NCI-H2196 (cell line): ENCODE results near the gene ZGPAT.

Source experiments
- DNase-seq: peaks from one replicate; lab custom pipeline; 2025; ENCODE audit not compliant: unreplicated experiment; lab: John Stamatoyannopoulos, UW

Gene ZGPAT

GRCh38 chr20:63732118-63733095 lies 24.6 kb downstream of the ZGPAT start:
- DNase-seq = no peak

DNA sequence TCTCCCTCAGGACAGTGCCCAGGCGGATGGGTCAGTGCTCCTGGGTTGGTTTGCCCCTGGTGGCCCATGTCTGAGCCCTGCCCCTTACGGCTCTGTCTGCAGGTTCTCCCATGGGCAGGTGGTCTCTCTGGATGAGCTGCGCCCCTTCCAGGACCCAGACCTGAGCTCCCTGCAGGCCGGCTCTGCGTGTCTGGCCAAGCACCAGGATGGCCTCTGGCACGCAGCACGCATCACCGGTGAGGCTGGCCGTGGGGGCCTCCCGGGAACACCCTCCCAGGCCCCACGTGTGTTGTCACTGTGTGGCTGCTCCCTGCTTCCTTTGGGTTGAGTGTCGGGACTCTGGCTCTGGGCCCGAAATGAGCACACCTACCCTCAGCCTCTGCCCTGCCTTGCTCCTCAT lies 25.3 kb downstream of the ZGPAT start:
- no peak for DNase-seq

DNA sequence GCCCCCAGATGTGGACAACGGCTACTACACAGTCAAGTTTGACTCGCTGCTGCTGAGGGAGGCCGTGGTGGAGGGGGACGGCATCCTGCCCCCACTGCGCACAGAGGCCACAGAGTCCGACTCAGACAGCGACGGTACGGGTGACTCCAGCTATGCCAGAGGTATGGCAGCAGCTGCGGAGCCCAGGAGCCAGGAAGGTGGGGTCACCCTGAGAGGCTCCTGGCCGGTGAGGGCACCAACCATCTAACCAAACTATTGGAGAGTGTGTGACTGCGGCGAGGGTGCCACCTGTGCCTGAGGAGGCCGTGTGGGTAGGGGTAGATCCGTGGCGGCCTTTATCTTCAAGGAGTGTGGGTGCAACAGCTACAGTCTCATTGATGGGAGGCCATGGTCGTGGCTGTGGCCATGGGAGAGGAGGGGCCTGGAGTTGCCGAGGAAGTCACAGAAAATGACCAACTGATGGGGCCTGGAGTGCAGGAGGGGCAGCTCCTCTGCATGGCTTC lies 25.8 kb downstream of the ZGPAT start:
- no peak for DNase-seq

- no peak for DNase-seq
Observed at GRCh38 chr20:63734111-63734945, 26.5 kb downstream of the ZGPAT start.

DNA sequence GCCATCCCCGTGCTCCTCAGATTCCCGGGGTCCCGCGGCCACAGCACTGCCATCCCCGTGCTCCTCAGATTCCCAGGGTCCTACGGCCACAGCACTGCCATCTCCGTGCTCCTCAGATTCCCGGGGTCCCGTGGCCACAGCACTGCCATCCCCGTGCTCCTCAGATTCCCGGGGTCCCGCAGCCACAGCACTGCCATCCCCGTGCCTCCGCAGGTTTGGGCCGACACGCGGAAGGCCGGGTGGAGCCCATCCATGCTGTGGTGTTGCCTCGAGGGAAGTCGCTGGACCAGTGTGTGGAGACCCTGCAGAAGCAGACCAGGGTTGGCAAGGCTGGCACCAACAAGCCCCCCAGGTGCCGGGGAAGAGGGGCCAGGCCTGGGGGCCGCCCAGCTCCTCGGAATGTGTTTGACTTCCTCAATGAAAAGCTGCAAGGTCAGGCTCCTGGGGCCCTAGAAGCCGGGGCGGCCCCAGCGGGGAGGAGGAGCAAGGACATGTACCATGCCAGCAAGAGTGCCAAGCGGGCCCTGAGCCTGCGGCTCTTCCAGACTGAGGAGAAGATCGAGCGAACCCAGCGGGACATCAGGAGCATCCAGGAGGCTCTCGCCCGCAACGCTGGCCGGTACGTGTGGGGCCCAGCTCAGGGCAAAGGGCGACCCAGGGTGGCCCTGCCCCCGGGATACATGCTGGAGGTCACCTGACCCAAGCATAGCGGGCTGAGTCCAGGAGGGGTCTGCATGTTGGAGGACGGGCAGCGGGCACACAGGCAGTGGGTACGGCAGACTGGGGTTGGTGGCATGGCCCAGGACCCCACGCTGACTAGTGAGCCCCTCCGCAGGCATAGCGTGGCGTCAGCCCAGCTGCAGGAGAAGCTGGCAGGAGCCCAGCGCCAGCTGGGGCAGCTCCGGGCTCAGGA lies 27.4 kb downstream of the ZGPAT start:
- no peak for DNase-seq

GRCh38 chr20:63735859-63736718 lies 28.2 kb downstream of the ZGPAT start, which contains the start of gene LIME1:
Gene LIME1 (plus strand): TSS chr20:63736664. CDS start chr20:63737550, 886 bp downstream.
- no peak for DNase-seq

- DNase-seq = no peak
Observed at GRCh38 chr20:63736893-63737694, 29.3 kb downstream of the ZGPAT start.

- no peak for DNase-seq
Observed at GRCh38 chr20:63737695-63737944, 29.8 kb downstream of the ZGPAT start.

- DNase-seq = no peak
Observed at GRCh38 chr20:63737945-63738686, 30.3 kb downstream of the ZGPAT start.

DNA sequence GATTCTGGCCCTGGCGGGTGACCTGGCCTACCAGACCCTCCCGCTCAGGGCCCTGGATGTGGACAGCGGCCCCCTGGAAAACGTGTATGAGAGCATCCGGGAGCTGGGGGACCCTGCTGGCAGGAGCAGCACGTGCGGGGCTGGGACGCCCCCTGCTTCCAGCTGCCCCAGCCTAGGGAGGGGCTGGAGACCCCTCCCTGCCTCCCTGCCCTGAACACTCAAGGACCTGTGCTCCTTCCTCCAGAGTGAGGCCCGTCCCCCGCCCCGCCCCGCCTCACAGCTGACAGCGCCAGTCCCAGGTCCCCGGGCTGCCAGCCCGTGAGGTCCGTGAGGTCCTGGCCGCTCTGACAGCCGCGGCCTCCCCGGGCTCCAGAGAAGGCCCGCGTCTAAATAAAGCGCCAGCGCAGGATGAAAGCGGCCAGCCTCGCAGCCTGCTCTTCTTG lies 30.9 kb downstream of the ZGPAT start:
- no peak for DNase-seq

- DNase-seq = peak; percentile 90
Observed at GRCh38 chr20:63739130-63740069, 31.6 kb downstream of the ZGPAT start, which contains the start of gene SLC2A4RG. Gene SLC2A4RG (plus strand): TSS chr20:63739776. CDS start chr20:63739913, 137 bp downstream.

DNA sequence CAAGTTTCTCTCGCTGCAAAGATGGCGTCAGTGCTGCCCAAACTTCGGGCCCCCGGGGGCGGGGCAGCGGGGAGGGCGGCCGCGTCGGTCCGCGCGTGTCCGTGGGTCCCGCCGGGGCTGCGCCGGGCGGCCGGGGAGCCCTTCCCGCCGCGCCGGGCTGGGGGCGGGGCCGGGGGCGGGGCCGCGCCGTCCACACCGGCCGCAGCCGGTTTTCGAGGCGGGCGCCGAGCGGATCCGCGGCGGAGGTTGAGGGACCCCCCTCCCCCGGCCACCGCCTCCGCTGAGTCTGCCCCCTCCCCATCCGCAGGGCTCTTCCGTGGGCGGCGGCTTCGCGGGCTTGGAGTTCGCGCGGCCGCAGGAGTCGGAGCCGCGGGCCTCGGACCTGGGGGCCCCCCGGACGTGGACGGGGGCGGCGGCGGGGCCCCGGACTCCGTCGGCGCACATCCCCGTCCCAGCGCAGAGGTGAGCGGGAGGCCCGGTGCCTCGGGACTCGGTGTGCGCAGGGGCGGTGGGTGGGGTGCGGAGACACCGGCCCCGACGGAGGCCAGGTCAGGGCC lies 32.3 kb downstream of the ZGPAT start:
- DNase-seq = peak; percentile 67

GRCh38 chr20:63740627-63741353 lies 33.0 kb downstream of the ZGPAT start:
- DNase-seq = peak; percentile 88

DNA sequence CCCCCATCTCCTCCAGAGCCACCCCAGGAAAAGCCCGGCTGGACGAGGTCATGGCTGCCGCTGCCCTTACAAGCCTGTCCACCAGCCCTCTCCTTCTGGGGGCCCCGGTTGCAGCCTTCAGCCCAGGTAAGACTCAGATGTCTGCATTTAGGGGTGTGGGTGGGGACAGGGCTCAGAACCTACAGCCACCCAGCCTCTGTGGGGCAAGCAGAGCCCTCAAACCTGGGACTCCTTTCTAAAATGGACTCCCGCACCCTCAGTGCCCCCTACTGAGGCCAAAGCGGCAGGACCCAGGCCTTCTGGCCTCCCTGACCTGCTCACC lies 33.5 kb downstream of the ZGPAT start:
- no peak for DNase-seq

GRCh38 chr20:63741676-63742380 lies 34.0 kb downstream of the ZGPAT start:
- no peak for DNase-seq
